Astrocyte of the cerebellum (primary cell): Measurements from ENCODE around the gene A2ML1.
A peak's percentile ranks its signal among the peaks of the same experiment; 100 is the strongest.

ENCODE experiments used
- DNase-seq: peaks from one replicate; pipeline ENCODE4 v3.0.0-alpha.2; 2011; ENCODE audit warnings: low read depth
- H3K4me3 ChIP-seq: 2 replicates; pipeline ENCODE4 v1.5.1; 2011; ENCODE audit warnings: mild to moderate bottlenecking, low read depth, low read length, moderate library complexity
- in situ Hi-C: cut with HindIII; loops from 2 replicates; pipeline ENCODE4 v1.10.0; 2017; ENCODE audit warnings: low sequenced_read_pairs
- TF ChIP-seq, protein P1 (sequence below): IDR thresholded peaks from 2 replicates; pipeline ENCODE4 v1.5.1; 2012; ENCODE audit warnings: low read length, low read depth, moderate library complexity, mild to moderate bottlenecking; ENCODE audit errors: missing control alignments

The A2ML1 gene

DNA sequence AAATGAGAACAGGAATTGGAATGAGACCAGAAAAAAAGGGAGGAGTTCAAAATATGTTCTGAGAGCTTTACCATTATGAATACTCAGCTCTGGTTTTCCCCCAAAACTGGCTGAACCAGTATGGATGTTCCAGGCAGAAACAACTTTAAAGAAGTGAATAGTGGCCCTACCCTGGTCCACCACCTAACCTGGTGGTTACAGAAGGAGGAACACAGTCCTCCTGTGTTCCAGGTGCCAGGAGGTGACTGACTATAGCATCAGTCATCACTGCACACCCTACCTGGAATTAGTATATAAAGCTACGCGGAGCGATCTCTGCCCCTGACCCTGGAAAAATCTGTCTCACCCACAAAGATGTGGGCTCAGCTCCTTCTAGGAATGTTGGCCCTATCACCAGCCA, at the start of gene A2ML1:
TSS of gene A2ML1 (plus strand) at position 324 of the 400 bp plus-strand sequence. CDS start at position 355, 31 bp downstream.
- TF ChIP-seq, protein P1, sequence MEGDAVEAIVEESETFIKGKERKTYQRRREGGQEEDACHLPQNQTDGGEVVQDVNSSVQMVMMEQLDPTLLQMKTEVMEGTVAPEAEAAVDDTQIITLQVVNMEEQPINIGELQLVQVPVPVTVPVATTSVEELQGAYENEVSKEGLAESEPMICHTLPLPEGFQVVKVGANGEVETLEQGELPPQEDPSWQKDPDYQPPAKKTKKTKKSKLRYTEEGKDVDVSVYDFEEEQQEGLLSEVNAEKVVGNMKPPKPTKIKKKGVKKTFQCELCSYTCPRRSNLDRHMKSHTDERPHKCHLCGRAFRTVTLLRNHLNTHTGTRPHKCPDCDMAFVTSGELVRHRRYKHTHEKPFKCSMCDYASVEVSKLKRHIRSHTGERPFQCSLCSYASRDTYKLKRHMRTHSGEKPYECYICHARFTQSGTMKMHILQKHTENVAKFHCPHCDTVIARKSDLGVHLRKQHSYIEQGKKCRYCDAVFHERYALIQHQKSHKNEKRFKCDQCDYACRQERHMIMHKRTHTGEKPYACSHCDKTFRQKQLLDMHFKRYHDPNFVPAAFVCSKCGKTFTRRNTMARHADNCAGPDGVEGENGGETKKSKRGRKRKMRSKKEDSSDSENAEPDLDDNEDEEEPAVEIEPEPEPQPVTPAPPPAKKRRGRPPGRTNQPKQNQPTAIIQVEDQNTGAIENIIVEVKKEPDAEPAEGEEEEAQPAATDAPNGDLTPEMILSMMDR = no peak
- in situ Hi-C loops = no loop called here
- no peak within 1 kb of the TSS for H3K4me3 ChIP-seq
- no peak for DNase-seq

DNA sequence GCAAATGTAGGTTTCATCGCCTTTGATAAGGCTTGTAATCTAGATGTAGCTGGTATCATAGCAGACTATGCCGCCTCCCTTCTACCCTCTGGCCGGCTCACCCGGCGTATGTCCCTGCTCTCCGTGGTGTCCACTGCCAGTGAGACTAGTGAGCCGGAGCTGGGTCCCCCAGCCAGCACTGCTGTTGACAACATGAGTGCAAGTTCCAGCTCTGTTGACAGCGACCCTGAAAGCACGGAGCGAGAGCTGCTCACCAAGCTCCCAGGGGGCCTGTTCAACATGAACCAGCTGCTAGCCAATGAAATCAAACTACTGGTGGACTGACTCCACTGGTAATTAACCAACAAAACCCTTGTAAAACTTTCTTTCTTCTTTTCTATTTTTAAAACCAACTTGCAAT, 49.0 kb upstream of the A2ML1 start:
- TF ChIP-seq, protein P1 = no peak
- DNase-seq = no peak
- in situ Hi-C loops = no loop called here
- no peak overlapping the region for H3K4me3 ChIP-seq

DNA sequence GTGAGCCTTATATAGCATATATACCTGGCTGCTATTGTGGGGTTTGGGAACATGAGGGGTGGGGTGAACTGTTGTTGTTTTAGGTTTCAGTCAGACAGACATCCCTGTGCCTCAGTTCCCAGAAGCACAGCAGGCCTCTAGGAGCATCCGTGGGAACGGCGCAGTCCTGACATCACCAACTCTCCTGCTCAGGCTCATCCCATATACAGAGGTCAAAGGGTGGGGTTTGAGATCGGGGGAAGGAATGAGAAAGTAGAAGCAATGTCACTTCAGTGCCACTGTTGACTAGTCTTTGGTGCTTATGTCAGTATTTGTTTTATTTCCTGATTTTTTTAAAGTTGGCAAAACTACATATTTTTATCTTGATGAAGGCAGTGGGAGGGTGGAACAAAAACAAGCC, 43.1 kb upstream of the A2ML1 start:
- in situ Hi-C loops = no loop called here
- DNase-seq = no peak
- no peak overlapping the region for H3K4me3 ChIP-seq
- TF ChIP-seq, protein P1 = no peak

DNA sequence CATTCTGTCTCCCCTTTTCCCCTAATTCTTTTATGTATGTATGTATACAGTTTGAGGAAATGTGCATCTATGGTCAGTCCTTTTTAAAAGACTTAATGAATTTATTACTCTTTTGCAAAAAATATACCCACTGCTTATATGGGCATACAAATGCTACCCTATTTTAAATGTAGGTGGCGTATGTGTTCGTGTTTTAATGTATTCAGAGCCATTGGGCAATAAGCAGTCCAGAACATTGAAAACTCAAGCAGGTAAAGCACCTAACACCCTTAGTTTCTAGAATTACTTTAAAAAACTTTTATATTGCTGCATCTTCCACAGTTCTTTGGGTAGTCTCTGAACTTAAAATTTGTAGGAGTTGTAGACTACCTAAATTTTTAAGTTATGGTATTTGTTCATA, 42.6 kb upstream of the A2ML1 start:
- in situ Hi-C loops = no loop called here
- no peak overlapping the region for H3K4me3 ChIP-seq
- no peak for DNase-seq
- TF ChIP-seq, protein P1 = no peak

DNA sequence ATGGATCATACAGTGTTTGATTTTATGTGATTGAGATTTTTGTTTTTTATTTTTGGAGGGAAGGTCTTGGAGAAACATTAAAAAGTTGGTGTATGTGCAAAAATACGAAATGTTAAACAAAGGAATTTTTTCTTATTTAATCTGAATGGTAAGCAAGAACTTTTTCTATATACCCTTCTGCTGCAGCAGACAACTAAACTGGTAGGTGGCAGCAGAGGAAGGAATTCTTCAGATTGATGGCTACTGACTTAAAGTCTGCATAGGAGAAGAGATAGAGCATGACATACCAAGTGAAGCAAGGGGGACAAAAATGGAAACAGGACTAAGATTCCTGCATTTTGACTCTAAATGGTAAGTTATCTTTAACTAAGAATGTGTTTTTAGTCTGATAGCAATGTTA, 42.0 kb upstream of the A2ML1 start:
- TF ChIP-seq, protein P1 = peak; percentile 58
- DNase-seq = peak; percentile 27
- in situ Hi-C loops = no loop called here
- no peak overlapping the region for H3K4me3 ChIP-seq

DNA sequence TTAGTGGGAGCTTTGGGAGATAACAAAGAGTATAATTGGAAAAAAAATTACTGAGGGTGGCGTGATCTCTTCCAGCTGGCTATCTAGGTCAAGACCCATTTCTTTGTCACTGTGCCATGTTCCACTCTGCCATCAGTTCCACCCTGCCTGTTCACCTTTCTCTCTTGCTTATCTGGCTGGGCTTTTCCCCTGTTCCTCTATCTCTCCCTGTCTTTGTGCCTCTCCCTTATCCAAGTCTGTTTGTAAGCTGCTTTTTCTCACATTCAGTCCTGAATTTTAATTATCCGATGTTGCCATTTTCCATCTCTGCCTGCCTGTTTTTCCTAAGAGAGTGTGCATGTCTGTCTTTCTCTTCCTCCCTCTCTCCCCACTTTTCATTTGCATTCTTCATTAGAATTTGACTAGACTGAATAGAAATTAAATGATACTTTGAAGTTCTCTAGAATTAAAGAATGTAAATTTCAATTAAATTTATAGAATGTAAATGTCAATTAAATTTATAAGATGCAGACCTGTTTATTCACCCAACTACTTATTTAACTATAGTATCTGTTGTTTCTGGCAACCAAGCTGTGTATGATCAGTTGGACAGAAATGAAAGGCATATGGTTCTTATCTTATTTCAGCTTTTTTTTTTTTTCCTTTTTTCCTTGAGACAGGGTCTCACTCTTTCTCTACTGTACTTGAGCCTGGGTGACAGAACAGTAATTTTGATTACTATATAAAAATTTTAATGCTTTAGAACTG, 40.9 kb upstream of the A2ML1 start:
- in situ Hi-C loops = no loop called here
- no peak for DNase-seq
- no peak overlapping the region for H3K4me3 ChIP-seq
- TF ChIP-seq, protein P1 = no peak
